Activated CD8-positive, alpha-beta memory T cell treated with anti-CD3 and anti-CD28 coated beads for 1 hour (primary cell): ENCODE results near the gene CPLX1.

ENCODE experiments used
- DNase-seq, 2 donors: peaks; one replicate each; pipeline ENCODE4 v3.0.0-alpha.2; 2020; ENCODE audit warnings: low read depth in 1 of 2; ENCODE audit errors: extremely low read depth in 1 of 2

CPLX1 gene

GRCh38 chr4:825971-826330, at the start of gene CPLX1:
Gene CPLX1 (minus strand): TSS chr4:826129. CDS start chr4:824522, 1,607 bp downstream.
- no peak for DNase-seq

DNA sequence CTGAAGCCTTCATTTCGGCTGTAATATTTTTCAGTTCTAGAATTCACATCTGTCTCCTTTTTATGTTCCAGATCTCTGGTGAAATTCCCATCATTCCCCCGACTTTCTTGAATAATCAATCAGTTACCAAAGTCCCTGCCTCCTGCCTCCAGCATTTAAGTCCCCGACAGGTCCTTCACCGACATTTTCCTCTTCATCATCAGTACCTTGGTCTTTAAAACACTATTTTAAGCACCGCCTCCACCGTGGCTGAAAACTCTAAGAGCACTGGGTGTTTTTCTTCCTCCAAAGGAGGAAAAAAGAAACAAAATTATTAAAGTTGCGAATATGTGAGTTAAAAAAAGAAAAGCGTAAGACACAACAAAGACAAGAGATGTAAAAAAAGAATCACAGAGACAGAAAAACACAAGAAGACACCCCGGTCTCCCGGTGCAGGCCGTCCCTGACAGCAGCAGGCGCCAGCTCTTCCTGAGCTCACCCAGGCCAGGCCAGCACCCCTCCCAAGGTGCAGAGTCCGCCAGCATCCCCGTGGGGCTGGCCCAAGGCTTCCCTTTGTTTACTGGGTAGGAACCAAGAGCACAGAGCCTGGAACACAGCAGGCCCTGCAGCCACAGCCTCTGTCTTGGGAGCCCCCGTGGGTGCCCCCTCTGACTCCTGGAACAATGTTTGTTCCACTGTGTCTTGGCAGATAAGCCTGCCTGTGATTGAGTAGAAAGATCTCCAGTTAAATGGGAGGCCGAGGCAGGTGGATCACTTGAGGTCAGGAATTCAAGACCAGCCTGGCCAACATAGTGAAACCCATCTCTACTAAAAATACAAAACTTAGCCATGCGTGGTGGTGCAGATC, 49.3 kb upstream of the CPLX1 start:
- DNase-seq, result no peak

- DNase-seq, result no peak
Observed at GRCh38 chr4:874056-874455, 48.1 kb upstream of the CPLX1 start.

- DNase-seq, result no peak
Observed at GRCh38 chr4:872241-872981, 46.5 kb upstream of the CPLX1 start.

DNA sequence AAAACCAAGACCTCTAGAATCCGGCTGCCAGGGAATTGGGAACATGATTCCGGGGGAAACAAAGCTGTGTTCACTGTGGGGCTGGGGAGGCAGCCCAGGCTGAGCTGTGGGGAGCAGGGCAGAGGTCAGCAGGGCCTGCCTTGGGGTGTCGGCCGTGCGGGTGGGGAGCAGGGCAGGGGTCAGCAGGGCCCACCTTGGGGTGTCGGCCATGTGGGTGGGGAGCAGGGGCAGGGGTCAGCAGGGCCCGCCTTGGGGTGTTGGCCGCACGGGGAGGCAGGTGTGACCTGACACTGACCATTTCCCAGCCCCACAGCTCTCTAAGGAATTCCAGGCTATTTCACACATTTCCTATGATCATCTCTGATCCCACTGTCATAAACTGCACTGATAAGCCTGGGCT, 45.6 kb upstream of the CPLX1 start:
- DNase-seq, result no peak

DNA sequence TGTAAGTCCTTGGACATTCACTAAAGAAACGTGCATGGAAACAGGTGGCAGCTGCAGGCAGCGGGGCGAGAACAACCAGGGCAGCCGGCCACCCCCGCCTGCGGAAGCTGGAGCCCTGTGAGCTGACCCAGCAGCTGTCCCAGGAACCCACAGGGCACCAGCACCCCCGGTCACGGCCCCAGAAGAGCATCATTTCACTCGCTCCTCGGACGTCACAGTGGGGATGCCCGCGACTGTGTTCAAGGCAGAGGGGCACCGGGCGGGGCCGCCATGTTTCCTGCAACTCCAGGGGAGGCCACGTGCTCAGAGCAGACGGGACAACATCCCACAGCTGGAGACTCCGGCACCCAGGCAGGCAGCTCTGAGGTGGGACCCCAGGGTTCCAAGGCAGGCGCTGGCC, 45.0 kb upstream of the CPLX1 start:
- no peak for DNase-seq

DNA sequence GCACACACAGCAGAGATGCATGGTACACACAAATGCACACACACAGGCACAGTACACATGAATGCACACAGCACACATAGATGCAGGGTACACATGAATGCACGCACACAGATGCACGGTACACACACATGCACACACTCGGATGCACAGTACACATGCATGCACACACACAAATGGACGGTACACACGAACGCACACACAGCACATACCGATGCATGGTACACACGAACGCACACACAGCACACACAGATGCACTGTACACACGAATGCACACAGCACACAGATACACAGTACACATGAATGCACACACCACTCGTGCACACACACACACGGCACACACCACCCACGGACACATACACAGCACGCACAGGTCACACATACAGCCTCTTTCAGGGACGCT, 43.8 kb upstream of the CPLX1 start:
- no peak for DNase-seq

DNA sequence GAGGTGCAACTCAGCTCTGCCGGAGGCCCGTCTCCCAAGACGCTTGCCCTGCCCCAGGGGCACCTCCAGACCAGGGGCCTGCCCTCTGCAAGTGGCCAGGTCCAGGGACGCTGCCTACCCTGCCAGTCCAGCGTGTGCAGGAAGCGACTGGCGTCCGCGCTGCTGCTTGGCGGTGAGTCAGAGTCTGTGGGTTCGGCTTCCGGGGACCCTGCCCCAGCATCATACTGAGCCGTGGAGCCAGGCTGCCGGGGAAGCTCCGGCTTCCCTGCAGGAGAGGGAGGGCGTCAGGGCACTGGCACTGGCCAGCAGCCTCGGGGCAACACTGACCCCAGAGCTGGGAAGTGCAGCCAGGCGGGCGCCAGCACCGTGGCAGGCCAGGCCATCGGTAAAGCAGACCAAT, 42.5 kb upstream of the CPLX1 start:
- no peak for DNase-seq

DNA sequence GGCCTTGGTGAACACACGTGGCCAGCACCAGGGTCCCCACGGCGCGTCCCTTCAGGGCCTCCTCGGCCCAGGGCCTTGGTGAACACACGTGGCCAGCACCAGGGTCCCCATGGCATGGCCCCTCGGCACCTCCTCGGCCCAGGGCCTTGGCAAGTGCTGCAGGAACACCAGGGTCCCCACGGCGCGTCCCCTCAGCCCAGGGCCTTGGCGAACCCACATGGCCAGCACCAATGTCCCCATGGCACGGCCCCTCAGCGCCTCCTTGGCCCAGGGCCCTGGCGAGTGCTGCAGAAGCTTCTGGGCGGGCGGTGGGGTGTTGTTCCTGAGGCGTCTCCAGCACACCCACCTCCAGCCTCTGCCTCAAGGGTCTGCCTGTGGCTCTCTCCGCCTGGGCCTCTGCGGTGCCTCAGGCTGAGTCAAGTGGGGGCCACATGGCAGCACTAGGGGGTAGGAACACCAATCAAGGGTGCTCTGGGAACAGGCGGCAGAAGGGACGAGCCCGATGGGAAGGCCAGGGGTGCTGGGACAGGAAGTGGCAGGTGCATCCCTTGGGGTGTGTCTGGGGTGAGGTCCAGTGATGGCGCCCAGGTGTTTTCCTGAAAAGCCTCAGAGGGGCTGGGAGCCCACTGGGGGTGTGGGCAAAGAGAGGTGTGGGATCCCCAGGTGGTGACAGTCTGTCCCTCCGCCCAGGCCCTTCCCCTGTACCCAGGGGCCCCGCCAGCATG, 41.8 kb upstream of the CPLX1 start:
- DNase-seq, result no peak

DNA sequence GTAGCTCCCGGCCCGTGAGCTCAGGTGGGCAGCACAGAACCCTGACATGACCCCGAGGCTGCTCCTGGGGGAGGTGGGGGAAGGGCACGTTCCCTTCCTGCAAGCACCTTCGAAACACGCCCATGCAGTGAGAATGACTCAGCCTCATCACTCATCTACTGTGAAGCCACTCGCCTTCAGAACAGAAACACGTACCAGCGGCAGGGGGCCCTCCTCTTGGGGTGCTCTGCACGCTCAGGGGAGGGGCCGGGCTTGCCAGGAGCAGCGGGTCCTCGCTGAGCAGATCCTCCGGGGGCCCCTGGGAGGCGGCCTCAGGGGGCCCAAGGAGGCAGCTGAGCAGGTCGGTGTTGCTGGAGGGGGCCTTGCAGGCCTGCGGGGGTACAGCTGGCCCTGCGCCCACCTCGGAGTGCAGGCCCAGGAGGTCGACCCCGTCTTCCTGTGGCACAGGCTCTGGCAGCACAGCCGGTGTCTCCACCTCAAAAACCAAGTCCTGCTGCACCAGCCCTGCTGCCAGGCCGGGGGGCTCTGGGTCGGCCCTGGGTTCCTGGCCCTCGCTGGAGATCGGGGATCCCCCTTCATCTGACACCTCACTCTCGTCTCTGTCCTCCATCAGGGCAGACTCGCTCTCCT, 40.9 kb upstream of the CPLX1 start:
- DNase-seq, result no peak

DNA sequence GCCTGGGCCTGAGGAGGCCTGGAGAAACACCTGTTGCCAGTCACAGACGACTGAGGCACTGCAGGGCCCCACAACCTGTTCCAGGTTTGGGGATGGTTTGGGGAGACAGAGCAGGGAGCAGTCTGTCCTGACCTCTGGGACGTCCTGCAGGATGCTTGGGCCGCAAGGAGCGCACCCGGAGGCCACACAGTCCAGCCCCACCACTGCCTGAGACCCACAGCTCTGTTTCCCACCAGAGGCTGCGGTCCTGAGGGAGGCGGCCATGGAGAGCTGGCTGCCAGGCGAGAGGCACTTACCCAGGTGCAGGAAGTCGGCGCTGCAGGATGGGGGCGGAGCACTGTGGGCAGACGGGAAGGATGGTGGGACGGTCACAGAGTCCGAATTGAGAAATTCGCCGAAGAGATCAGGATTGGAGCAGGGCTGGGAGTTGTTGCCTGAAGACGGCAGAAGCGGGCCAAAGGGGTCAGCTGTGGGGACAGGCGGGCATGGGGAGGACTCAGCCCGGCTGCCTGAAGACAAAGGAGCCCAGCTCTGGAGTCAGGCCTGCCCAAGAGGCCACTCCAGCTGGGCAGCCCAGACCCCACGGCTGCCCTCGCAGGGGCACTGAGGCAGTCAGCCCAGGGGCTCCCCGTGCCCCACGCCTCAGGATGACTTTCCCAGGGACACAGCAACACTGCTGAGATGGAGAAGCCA, 40.3 kb upstream of the CPLX1 start:
- DNase-seq, result no peak

DNA sequence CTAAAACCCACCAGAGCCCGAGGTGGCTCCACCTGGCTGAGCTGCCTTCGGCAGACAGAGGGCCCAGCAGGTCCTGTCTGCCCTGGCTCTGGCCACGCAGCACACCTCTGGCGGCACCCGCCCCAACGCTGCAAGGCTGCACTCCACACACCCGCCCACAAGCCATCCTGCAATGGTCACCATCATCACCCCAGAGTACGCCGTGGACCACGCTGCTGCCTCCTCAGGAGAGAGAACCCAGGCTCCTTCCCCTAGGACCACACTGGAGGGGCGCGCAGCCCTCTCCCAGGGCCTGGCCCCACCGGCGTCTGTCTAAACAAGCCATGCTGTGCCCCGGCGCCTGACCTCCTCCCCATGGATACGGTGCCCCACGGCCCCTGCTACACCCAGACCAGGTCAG, 39.6 kb upstream of the CPLX1 start:
- DNase-seq, result no peak

DNA sequence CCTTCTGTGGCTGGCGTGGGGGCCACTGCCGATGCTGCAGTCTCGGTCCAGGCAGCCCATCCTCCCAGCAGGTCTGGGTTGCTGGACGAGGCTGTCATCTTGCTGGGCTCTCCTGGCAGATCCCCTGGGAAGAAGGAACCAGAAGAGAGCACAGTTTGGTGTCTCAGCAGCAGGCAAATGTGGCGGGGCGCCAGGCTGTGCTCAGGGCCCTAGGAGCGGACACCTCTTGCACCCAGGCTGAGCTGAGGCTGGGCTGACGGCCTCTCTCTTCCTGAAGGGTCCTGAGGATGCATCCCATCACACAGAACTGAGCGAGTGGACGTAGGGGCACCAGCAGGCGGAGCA, 39.2 kb upstream of the CPLX1 start:
- no peak for DNase-seq

DNA sequence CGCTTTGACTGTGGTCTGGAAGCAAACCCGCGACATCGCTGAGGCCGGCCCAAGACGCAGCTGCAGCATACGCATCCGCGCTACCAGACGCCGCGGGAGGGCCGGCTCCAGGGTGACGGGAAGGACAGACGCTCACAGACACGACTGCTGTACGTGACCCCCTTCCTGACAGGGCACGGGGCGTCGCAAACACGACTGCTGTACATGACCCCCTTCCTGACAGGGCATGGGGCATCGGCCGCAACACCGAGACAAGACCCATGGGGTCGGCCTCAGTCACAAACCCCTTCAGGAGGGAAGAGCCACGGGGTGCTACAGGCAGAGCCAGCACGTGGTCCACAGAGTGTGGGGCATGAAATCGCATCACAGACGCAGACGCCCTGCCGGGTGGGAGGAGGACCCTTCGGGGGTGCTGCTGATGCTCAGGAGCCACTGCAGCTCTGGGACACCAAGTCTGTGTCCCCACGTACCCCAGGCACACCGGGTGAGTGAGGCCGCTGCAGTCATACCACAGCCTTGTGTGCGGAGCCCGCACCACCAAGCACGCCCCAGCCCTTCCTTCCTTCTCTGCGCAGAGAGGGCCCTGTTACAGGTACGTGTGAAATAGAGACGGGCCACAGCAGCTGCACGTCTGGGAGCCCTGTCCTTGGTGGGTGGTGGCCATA, 38.7 kb upstream of the CPLX1 start:
- no peak for DNase-seq

- no peak for DNase-seq
Observed at GRCh38 chr4:860561-860960, 34.6 kb upstream of the CPLX1 start.

GRCh38 chr4:859496-859895, 33.6 kb upstream of the CPLX1 start:
- no peak for DNase-seq

DNA sequence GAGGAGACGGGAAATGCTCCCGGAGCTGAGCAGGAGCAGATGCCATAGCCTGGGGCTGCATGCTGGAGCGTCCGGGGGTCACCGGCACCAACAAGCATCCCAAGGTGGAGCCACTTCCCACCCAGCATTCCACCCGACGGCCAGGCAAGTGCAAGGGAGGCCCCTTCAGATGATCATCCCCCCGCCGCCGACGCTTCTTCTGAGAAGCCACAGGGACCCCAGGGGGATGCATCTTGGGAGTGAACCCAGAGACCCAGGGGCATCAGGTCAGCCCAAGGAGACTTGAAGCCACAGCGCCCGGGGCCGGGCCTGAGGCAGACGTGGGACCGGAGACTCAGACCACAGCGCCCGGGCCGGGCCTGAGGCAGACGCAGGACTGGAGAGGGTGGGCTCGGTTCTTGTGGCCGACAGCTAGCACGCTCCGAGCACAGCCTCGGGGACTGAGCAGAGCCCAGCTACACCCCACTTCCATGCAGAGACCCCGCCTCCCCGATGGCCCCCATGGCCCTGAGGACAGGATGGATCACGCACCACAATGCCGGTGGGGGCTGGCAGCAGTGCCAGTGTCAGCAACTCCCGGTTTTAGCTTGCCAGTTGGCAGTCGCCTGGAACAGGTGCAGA, 33.0 kb upstream of the CPLX1 start:
- DNase-seq, result no peak

DNA sequence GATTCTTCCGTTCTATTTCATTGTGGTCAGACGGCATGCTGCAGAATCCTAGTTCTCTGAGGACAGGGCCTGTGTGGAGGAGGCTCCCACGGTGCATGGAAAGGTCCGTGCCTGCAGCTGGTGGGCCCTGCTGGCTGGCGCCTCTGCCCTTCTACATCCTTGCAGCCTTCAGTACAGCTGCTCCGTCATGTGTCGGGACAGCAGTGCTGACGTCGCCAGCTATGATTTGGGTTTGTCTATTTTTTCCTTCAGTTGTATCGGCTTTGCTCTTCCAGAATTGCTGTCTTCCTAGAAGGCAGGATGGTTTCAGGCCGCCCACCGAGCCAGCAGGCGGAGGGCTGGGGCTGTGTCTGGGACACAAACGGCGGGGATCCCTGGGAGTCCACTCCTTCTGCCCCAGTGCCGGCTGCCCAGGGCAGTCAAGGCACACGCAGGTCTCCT, 32.1 kb upstream of the CPLX1 start:
- DNase-seq, result no peak

- DNase-seq, result no peak
Observed at GRCh38 chr4:857461-857860, 31.5 kb upstream of the CPLX1 start.
